ENCODE results near the gene ABCG1.
A peak's percentile ranks its signal among the peaks of the same experiment; 100 is the strongest.

ABCG1 gene

GRCh38 chr21:42308161-42308913 is 89.4 kb downstream of the ABCG1 start:
- no peak for DNase-seq (ENCODE audit: low read depth, low spot score)
- TF ChIP-seq, protein P1, sequence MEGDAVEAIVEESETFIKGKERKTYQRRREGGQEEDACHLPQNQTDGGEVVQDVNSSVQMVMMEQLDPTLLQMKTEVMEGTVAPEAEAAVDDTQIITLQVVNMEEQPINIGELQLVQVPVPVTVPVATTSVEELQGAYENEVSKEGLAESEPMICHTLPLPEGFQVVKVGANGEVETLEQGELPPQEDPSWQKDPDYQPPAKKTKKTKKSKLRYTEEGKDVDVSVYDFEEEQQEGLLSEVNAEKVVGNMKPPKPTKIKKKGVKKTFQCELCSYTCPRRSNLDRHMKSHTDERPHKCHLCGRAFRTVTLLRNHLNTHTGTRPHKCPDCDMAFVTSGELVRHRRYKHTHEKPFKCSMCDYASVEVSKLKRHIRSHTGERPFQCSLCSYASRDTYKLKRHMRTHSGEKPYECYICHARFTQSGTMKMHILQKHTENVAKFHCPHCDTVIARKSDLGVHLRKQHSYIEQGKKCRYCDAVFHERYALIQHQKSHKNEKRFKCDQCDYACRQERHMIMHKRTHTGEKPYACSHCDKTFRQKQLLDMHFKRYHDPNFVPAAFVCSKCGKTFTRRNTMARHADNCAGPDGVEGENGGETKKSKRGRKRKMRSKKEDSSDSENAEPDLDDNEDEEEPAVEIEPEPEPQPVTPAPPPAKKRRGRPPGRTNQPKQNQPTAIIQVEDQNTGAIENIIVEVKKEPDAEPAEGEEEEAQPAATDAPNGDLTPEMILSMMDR (IDR thresholded peaks at IDR 0.05; ENCODE audit: low read depth, low read length): no peak
- H3K4me3 ChIP-seq (ENCODE audit: low read depth, low read length): no peak overlapping the region
- in situ Hi-C loops (cut with HindIII; ENCODE audit: low sequenced_read_pairs): no loop called here

DNA sequence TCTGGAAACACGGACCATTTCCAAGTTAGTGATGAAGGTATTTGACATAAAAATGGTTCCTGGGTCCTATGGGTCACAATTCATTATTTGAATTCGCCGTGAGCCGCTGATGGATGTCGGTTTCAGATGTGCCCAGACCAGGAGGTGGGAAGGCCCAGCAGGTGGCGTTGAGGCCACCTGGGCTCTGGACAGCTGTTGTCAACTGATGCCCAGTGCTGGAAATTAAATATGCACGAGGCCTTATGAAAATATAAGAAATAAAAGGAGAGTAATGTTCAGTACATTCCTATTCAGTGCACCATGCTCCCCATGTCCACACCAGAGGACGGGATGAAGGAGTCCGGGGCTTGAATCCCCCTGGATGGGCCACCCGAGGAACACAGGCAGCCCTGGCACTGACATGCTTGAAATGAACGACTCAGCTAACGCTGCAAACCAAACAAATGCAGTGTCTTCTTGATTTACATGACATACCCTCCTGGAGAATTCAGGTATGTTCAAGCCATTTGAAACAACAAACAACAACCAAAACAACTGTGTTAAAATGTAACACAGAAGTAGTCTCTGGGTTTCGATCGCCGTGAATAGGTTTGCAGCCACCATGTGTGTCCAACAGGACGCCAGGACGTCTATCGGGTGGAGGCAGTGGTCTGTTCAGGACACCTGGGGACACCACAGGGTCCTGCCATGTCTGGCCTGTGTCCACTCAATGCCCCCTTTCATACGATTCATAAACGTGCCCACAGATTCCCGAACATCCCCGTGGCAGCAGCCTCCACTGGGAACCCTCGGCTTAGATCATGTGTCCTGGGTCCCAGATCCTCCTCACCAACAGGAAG is 90.2 kb downstream of the ABCG1 start:
- H3K4me3 ChIP-seq (ENCODE audit: low read depth, low read length): no peak overlapping the region
- DNase-seq (ENCODE audit: low read depth, low spot score): no peak
- TF ChIP-seq, protein P1 (IDR thresholded peaks at IDR 0.05; ENCODE audit: low read depth, low read length): no peak
- in situ Hi-C loops (cut with HindIII; ENCODE audit: low sequenced_read_pairs): no loop called here

DNA sequence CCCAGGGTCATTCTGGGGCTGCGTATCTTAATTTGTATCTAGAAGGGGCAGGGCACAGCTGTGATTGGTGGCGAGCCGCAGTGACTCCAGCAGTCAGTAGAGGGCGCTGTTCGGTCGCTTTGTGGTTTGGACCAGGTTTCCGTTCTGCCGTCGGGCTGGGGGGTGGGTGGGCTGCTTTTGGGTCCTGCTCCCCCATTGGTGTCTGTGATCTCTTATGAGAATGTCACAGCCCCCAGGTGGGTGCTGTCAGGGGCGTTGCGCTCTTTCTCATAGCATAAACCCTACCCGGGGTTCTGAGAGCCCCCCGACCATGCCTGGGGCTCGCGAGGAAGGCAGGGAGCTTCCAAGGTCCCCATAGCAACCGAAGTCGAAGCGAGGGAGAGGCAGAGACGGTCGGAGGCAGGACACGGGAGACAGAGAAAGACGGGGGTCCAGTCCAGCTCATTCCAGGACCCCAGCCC is 90.8 kb downstream of the ABCG1 start:
- peak; percentile 4 for DNase-seq (ENCODE audit: low read depth, low spot score)
- no peak overlapping the region for H3K4me3 ChIP-seq (ENCODE audit: low read depth, low read length)
- in situ Hi-C loops (cut with HindIII; ENCODE audit: low sequenced_read_pairs): no loop called here
- TF ChIP-seq, protein P1 (IDR thresholded peaks at IDR 0.05; ENCODE audit: low read depth, low read length): peak; percentile 78

DNA sequence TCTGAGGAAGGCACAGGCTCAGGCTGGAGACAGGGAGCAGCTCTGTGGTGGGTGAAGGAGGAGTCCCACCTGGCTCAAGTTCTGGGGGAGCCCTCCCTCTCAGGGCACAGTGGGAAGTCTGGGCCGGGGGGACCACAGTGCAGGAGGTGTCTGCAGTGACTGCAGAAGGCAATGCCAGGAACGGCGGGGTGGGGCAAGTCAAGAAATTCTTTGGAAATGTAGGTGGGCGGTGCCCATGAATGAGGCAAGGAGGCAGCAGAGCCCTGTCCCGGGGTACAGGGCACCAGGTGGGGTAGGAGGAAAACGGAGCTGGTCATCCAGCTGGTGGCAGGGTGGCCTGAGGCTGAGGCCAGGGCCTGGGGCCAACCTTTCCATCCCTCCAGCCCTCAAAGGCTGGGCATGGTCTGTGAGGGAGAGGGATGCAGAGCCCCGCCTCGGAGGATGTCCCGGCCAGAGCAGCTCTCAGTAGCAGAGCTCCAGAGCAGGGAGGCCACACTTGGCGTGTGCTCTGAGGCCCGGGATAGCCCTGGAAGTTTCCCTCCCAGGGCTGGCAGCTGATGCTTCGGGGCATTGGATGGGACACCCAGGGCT is 91.6 kb downstream of the ABCG1 start:
- in situ Hi-C loops (cut with HindIII; ENCODE audit: low sequenced_read_pairs): no loop called here
- TF ChIP-seq, protein P1 (IDR thresholded peaks at IDR 0.05; ENCODE audit: low read depth, low read length): no peak
- no peak overlapping the region for H3K4me3 ChIP-seq (ENCODE audit: low read depth, low read length)
- DNase-seq (ENCODE audit: low read depth, low spot score): no peak

GRCh38 chr21:42311160-42311559 is 92.2 kb downstream of the ABCG1 start:
- no peak overlapping the region for H3K4me3 ChIP-seq (ENCODE audit: low read depth, low read length)
- TF ChIP-seq, protein P1 (IDR thresholded peaks at IDR 0.05; ENCODE audit: low read depth, low read length): no peak
- in situ Hi-C loops (cut with HindIII; ENCODE audit: low sequenced_read_pairs): no loop called here
- DNase-seq (ENCODE audit: low read depth, low spot score): no peak

DNA sequence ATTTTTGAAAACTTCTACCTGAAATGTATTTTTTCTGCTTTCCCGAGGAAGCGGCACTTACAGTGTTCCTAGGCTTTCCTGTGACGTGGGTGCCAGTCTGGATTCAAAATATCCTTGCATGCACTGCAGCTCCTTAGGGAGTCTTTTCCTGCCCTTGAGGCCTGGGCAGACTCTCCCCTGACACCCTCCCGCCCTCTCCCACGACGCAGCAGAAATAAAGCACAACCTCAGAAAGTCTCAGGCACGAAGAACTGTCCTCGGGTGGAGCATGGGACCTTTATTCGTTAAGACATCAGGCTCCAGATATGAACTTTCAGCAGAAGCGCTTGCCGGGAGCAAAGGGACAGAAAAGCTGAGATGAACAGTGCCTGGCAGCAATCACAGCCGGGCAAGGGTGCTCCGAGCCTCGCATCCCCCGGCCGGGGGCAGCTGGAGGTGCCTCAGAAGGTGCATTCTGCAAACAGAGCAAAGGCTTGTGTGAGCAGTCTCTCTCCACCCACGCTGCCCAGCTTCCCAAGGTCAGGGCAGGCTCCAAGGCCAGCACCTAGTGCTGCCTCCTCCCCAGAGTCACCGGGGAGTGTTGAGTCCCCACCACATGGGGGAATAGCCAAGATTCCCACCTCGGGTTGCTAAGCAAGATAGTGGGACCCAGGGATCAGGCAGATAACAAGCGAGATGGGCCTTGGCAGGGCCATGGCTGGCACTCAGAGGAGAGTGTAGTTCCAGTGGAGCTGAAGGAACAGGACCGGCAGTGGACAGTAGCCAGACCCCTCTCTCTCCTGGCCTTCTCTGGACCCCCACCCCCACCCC is 93.1 kb downstream of the ABCG1 start:
- H3K4me3 ChIP-seq (ENCODE audit: low read depth, low read length): no peak overlapping the region
- in situ Hi-C loops (cut with HindIII; ENCODE audit: low sequenced_read_pairs): no loop called here
- TF ChIP-seq, protein P1 (IDR thresholded peaks at IDR 0.05; ENCODE audit: low read depth, low read length): no peak
- no peak for DNase-seq (ENCODE audit: low read depth, low spot score)
